Measurements from ENCODE around the gene PDLIM5.
"Not testable (repeated sequence)": the region's sequence is repeated elsewhere in the genome, so short reads cannot be mapped to it uniquely, and the experiment has no call there.

The PDLIM5 gene

GRCh38 chr4:94475794-94476193 lies 24.1 kb downstream of the PDLIM5 start:
- TF ChIP-seq CTCF (IDR thresholded peaks at IDR 0.05; ENCODE audit: low read depth, low read length, poor library complexity, severe bottlenecking) = no peak
- TF ChIP-seq EZH2phosphoT487 (IDR thresholded peaks at IDR 0.05; ENCODE audit: borderline replicate concordance, low read length) = no peak
- H3K27me3 ChIP-seq (ENCODE audit: control insufficient read depth, low read length) = no peaks in the 10 kb centered on the region
- no peaks in the 10 kb centered on the region for H3K36me3 ChIP-seq (ENCODE audit: control insufficient read depth, low read length)
- no peak overlapping the region for H3K4me2 ChIP-seq (ENCODE audit: low read length)
- no peaks in the 10 kb centered on the region for H3K4me1 ChIP-seq (ENCODE audit: control insufficient read depth, low read length)
- no peak overlapping the region for H3K27ac ChIP-seq (ENCODE audit: low read depth, low read length)
- no peaks in the 10 kb centered on the region for H3K9me3 ChIP-seq (ENCODE audit: control insufficient read depth, insufficient read depth, low read length)
- H4K20me1 ChIP-seq (ENCODE audit: control insufficient read depth, insufficient read depth, low read depth, low read length) = no peaks in the 10 kb centered on the region
- no peak overlapping the region for H3K4me3 ChIP-seq (ENCODE audit: low read length)
- no peaks in the 10 kb centered on the region for H3F3A ChIP-seq (ENCODE audit: control insufficient read depth, insufficient read depth)
- no peaks in the 10 kb centered on the region for H3K9me2 ChIP-seq (replicated peaks; ENCODE audit: control insufficient read depth, low read length)
- H3K79me2 ChIP-seq (ENCODE audit: control insufficient read depth, low read length) = no peaks in the 10 kb centered on the region

GRCh38 chr4:94477227-94477626 lies 25.5 kb downstream of the PDLIM5 start:
- H3K4me2 ChIP-seq (ENCODE audit: low read length) = no peak overlapping the region
- no peaks in the 10 kb centered on the region for H3K4me1 ChIP-seq (ENCODE audit: control insufficient read depth, low read length)
- TF ChIP-seq CTCF (IDR thresholded peaks at IDR 0.05; ENCODE audit: low read depth, low read length, poor library complexity, severe bottlenecking) = no peak
- no peaks in the 10 kb centered on the region for H3F3A ChIP-seq (ENCODE audit: control insufficient read depth, insufficient read depth)
- no peaks in the 10 kb centered on the region for H3K27me3 ChIP-seq (ENCODE audit: control insufficient read depth, low read length)
- H3K27ac ChIP-seq (ENCODE audit: low read depth, low read length) = no peak overlapping the region
- H3K79me2 ChIP-seq (ENCODE audit: control insufficient read depth, low read length) = no peaks in the 10 kb centered on the region
- H3K36me3 ChIP-seq (ENCODE audit: control insufficient read depth, low read length) = no peaks in the 10 kb centered on the region
- H3K9me3 ChIP-seq (ENCODE audit: control insufficient read depth, insufficient read depth, low read length) = no peaks in the 10 kb centered on the region
- no peaks in the 10 kb centered on the region for H4K20me1 ChIP-seq (ENCODE audit: control insufficient read depth, insufficient read depth, low read depth, low read length)
- no peak overlapping the region for H3K4me3 ChIP-seq (ENCODE audit: low read length)
- H3K9me2 ChIP-seq (replicated peaks; ENCODE audit: control insufficient read depth, low read length) = no peaks in the 10 kb centered on the region

- not testable (repeated sequence) for H3K27me3 ChIP-seq (ENCODE audit: control insufficient read depth, low read length); H3K9me2 ChIP-seq (replicated peaks; ENCODE audit: control insufficient read depth, low read length); H3K27ac ChIP-seq (ENCODE audit: low read depth, low read length); H4K20me1 ChIP-seq (ENCODE audit: control insufficient read depth, insufficient read depth, low read depth, low read length); H3F3A ChIP-seq (ENCODE audit: control insufficient read depth, insufficient read depth); H3K4me2 ChIP-seq (ENCODE audit: low read length); H3K36me3 ChIP-seq (ENCODE audit: control insufficient read depth, low read length); H3K79me2 ChIP-seq (ENCODE audit: control insufficient read depth, low read length); H3K4me1 ChIP-seq (ENCODE audit: control insufficient read depth, low read length); H3K4me3 ChIP-seq (ENCODE audit: low read length); H3K9me3 ChIP-seq (ENCODE audit: control insufficient read depth, insufficient read depth, low read length)
Observed at GRCh38 chr4:94478805-94479204, 27.1 kb downstream of the PDLIM5 start.

- Histone ChIP-seq H3K27ac (ENCODE audit: low read depth, low read length) (no peak overlapping the region), H3F3A (ENCODE audit: control insufficient read depth, insufficient read depth) (no peaks in the 10 kb centered on the region), H3K4me3 (ENCODE audit: low read length) (no peak overlapping the region), H3K79me2 (ENCODE audit: control insufficient read depth, low read length) (no peaks in the 10 kb centered on the region), H3K9me3 (ENCODE audit: control insufficient read depth, insufficient read depth, low read length) (no peaks in the 10 kb centered on the region), H3K9me2 (replicated peaks; ENCODE audit: control insufficient read depth, low read length) (no peaks in the 10 kb centered on the region), H3K36me3 (ENCODE audit: control insufficient read depth, low read length) (no peaks in the 10 kb centered on the region), H4K20me1 (ENCODE audit: control insufficient read depth, insufficient read depth, low read depth, low read length) (no peaks in the 10 kb centered on the region), H3K27me3 (ENCODE audit: control insufficient read depth, low read length) (no peaks in the 10 kb centered on the region), H3K4me1 (ENCODE audit: control insufficient read depth, low read length) (no peaks in the 10 kb centered on the region), H3K4me2 (ENCODE audit: low read length) (no peak overlapping the region)
- TF ChIP-seq EZH2phosphoT487 (IDR thresholded peaks at IDR 0.05; ENCODE audit: borderline replicate concordance, low read length) (no peak), CTCF (IDR thresholded peaks at IDR 0.05; ENCODE audit: low read depth, low read length, poor library complexity, severe bottlenecking) (no peak)
Observed at GRCh38 chr4:94479358-94480141, 27.8 kb downstream of the PDLIM5 start.
